Inferior parietal cortex (tissue), 1 donor: ENCODE measurements around the gene KPNB1.
"Not testable (repeated sequence)": the region's sequence is repeated elsewhere in the genome, so short reads cannot be mapped to it uniquely, and the experiment has no call there.

Experiments used
- DNase-seq: peaks from one replicate; pipeline ENCODE4 v3.0.0-alpha.2; 2016; ENCODE audit errors: extremely low spot score

Gene KPNB1

DNA sequence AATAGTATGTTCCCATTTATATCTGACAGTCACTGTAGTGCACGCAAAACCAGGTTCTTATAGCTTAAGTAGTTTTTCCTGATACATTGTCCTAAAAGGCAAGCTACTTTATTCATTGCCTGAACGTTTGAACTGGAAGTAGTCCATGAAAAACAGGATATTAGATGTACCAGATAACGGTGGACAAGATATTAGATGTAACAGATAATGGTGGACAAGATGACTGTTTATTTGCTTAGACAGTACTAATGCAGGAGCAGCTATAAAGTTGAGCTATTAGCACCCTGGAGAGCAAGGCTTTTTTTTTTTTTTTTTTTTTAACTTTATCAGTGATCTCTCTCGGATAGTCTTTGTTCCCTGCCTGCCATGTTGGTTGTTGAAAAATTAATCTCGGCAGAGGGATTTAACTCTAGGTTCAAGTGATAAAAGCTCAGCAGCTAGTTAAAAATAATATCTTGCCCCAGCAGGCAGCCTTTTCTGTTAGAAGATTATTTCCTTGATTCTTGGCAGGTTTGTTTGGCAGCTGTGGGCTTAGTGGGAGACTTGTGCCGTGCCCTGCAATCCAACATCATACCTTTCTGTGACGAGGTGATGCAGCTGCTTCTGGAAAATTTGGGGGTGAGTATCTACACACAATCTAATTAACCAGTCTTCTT, 26.9 kb downstream of the KPNB1 start:
- no peak for DNase-seq

DNA sequence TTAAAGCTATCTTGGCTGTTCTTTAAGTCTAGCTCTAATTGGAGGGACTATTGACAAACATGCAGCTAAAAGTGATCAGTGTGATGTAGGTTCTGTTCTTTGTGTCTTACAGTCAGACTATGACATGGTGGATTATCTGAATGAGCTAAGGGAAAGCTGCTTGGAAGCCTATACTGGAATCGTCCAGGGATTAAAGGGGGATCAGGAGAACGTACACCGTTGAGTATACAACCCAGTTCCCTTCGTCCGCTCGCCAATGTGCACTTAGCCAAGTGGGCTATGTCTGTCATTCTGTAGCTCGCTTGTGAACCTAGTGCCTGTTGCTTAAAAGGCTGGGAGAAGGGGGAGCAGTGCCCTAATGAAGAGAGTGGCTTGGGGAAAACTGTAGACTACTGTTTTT, 28.5 kb downstream of the KPNB1 start:
- no peak for DNase-seq

DNA sequence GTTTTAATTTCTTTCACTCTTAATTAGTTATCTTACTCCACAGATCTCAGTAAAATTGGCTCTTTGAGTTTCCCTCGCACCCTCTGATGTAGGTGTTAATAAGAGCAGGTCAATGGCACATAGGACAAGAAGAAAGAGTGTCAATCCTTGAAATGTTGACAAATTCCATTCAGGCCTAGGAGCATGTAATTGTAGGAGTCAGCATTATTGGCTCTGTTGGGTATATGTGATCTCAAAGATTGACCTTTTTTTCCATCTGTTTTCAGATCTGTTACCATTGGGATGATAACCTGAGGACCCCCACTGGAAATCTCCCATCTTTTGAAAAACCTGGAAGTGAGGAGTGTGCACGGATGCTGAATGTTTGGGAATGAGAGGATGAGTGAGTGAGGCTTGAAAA, 32.4 kb downstream of the KPNB1 start:
- DNase-seq: no peak

DNA sequence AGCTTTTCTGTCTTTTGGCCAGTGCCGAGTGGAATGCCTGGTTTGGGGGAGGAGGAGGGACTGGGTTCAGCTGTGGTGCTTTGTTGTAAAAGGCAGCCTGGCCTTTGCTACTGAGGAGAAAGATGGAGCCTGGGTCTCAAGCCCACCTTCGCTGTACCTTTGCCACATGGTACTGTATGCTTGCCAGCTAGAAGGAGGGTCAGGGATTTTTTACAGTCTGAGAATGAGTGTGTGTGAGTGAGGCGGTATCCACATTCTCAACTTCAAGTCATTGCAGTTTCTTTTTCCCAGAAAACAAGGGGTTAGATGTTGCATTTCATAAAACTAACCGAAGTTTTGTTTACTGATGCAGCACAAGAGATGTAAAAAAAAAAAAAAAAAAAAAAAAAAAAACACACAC, 33.0 kb downstream of the KPNB1 start:
- not testable (repeated sequence) for DNase-seq

DNA sequence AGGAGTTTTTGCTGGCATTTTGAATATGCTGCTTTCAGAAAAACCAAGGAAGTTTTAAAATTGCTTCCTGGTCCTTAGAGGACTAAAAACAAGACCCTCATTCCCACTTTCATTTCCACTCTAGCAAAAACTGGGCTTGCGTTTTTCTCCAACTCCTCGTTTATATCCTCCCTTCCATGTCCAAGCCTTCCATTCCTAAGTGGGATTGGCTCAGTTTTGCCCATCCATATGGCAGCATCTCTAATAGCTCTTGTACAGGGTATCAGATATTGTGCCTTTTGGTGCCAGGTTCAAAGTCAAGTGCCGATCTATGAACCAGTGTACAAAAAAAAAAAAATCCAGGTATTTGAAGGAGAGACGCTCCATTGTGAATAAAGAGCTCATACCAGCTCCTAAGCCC, 34.3 kb downstream of the KPNB1 start:
- no peak for DNase-seq

DNA sequence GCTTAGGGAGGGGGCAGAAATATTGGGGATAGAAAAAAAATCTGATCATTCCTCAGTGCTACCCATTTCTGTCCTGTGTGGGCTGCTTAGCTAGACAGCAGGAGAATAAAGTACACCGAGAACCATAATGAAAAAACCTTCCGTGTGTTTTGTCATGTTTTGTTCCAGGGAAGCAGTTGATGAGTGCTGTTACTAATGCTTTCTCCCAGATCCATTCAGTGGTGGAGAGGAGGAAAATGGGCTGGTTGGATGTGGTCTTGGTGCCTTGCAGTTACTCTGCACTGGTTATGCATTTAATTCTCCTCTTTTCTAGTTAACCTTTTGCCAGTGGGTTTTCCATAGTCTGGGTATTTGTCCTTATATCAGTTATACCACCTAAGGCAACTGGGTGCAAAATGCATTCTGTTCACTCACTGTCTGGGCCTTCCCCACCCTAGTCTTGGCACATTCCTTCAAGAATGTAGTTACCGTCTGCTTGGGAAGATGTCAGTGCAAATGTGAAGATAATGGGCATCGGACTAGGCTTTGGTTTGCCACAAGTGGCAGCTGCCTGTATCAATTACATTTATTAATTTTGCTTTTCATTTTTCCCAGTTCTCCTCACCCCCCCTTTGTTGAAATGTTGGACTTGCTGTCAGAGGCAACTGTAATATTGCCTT, 34.9 kb downstream of the KPNB1 start:
- DNase-seq: no peak

DNA sequence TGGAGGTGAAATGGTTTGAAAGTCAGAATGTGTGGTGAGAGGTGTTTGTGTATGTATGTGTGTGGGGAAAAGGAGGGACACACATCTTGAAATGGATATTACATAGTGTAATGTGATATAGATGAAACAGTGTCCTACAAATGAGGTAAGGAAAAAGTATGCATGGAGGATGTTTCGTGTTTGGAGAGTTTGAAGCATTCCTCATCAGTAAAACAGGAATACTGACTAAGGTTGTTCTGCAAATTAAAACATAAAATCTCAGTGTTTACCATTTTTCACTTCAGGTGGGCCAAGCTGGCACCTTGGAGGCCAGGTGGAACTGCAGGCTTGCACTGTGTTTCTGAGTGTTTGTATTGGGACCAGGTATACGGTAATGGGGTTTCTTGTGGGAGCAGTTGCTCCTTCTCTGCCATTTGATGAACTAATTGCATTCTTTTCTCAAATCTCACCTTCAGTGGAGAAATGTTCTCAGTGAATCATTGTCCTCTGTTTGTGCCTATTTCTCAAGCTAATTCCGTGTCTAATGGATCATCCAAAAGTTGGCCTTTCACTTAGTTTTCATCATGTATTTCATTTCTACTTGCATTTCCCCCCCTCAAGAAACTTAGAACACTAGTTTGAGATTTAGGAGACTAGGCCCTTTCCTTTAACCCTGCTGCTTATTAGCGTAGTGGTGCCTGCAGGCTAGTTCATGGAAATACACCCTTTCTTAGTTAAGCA, 36.0 kb downstream of the KPNB1 start:
- no peak for DNase-seq

DNA sequence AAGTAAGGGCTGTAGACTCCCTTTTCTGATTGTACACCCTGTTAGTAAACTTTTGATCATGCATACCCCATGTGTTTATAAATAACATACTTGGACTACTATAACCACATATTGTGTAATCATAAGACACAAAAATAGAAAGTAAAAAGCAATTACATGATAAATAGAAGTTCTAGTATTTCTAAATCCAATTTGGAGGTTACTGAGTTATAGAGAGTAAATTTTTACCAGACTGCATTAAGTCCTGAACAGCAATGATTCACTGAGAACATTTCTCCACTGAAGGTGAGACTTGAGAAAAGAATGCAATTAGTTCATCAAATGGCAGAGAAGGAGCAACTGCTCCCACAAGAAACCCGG, 36.5 kb downstream of the KPNB1 start:
- no peak for DNase-seq

DNA sequence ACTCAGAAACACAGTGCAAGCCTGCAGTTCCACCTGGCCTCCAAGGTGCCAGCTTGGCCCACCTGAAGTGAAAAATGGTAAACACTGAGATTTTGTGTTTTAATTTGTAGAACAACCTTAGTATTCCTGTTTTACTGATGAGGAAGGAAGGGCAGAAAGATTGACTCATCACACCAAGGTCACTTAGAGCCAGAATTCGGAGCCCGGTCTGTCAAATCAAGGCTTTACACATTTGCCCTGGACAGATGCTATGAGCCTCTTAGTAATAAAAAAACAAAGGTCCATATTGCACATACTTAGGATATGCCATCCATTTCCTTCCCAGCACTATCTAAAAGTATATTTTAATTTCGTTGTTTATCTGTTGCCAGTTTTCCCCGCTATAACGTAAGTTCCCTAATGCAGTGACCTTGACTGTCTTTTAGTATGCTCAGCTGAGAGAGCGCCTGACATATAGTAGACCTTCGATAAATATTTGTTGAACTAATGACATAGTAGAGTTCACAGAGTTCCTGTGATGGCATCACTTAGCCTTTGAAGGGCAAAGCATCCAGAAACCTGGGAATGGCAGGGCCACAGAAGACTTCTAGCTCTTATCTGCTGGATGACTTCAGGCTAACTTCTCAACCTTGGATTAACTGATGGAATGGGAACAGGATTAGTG, 37.1 kb downstream of the KPNB1 start:
- no peak for DNase-seq

DNA sequence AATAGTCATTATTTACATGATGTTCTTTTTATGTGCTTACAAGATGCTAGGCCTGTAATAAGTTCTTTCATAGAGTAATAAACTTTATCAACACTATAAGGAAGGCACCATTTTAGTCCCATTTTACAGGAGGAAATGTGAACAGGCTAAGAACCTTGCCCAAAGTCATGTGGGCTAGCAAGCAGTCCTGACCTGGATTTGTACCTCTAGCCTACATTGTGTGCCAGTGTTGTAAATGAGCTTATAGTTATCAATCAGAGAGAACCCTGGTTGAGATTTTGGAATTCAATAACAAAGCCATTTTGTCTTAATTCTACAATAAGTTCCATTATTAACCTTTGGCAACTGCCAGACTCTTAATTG, 37.6 kb downstream of the KPNB1 start:
- DNase-seq: no peak

DNA sequence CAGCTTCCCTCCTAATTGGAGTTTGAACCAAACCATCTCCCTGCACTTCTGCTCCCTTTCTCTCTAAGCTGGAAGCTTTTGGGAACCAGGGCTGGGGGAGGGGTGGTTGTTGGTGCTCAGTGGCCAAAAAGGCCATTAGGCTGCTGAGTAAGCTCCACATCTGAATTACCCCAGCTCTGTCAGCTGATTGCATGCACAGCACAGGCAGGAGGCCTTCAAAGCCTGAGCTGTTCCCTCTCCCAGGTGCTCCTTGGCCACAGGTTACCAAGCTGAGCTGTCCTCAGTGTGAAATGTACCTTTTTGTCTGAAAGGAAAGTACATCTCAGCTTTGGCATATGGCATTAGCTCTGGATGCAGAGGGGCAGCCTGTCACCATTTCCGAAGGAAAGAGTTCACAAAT, 38.0 kb downstream of the KPNB1 start:
- DNase-seq: no peak

DNA sequence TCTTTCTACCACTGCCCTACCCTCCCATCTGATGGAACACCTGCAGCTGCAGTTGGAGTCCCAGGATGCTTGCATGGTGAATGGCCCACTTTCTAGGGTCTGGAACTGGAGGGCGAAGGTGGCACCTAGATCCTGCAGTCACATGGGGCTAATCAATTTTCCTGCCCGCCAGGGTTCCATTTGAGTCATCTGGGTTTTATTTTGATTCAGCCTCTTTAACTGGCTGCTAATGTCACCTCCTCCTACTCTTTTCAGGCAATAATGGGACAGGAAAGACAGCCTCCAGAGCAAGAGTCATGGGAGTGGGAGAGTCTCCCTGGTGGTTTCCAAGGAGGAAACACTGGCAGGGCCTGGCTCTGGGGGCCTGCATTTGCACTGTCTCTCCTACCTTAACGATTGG, 40.4 kb downstream of the KPNB1 start:
- DNase-seq: no peak

DNA sequence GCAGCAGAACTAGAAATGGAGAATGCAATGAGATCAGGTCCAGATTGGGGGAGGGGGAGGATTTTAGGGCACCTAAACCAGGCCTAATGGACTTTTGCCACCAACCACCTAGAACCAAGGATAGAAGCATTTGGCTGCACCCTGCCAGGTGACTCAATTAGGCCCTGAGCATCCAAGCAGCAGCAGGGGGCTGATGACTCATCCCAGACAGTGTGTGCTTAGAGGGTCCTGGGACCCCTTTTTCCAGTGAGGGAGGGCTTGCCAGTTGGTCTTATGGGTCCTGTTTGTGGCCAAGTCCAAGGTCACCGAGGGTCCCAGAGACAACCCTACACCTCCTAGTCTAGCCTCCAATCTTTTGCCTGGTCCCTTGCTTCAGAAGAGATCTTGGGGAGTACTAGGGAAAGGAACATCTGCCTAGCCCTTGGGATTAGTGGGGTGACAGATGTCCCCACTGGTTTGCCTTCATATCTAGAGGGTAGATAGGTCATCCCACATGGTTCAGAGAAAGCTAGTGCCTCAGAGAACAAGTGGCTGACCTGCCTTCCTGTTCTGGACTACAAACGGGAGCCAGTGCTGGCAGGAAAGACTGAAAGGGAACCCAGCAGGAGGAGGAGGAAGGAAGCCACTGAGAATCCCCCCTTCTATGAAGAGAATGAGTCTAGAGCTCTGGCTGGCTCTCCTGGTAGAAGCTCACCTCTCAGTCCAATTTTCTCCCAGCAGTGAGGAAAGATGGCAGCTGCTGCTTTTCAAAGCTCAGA, 42.6 kb downstream of the KPNB1 start:
- DNase-seq: no peak

DNA sequence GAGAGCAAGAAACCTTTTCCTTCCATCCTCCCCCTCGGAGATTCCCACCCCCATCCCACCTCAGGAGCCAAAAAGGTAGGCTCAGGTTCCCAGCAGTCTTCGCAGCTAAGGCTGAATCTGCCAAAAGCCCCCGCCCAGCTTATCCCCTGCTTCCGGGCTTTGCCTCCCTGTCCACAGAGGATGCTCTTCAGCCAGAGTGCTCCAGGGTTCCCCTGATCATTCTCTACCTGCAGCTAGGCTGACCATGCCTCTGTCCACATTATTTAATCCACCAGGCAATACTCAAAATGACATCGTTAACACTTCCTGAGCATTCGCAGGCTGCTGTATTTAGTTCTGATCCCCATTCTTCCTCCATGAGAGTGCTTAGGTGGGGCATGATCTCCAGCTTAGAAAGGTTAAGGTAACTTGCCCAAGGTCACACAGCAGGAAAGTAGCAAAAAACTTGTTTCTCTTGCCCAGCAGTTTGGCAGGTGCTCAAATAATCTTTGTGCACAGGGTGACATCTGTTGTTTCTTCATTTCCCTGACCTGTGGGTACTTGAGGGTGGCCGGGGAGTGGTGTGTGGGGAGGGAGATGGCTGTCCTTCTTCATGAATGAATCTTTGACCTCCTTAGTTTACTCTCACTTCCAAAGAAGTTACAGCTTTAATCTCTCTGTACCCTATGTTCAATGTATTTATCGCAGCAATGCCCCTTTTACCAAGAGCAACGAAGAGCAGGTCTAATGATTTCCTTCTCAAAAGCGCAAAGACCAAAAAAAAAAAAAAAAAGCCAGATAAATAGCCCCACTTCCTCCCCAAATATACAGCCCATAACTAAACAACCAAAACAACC, 43.4 kb downstream of the KPNB1 start:
- DNase-seq: no peak

DNA sequence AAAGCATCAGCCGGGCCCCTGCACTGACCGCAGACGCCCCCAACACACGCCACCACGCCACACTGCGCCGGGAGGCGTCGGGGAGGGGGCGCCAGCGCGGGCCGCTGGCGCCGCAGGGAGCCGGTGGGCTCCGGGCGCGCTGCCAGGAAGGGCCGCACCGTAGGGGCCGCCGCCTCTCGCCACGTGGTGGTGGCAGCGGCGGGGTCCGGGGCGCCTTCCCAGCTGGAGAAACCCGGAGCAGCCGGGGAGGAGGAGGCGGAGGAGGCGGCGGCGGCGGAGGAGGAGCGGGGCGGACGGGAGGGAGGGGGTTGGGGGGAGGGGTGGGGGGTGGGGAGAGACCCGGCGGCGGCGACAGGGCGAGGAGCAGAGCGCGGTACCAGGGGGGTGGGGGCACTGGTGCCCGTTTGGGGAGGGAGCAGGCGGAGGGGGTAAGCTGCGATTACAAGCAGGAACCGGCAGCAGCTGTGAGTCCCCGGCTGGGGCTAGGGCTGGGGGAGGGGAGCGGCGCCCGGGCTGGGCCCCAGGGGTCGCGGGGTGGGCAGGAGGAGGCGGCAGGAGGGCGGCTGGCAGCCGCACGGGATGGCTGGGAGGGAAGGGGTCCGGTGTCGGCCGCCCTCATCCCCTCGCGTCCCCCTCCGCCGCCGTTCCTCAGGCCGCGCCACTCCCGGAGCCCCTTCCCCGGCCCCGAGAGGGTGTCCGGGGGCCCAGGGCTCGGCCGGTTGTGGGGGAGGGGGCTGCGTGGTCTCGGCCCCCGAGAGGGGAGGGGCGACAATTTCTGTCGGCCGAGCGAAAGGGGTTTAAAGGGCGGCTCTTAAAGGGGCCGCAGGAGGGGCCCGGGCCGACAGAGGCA, 44.2 kb downstream of the KPNB1 start, which contains the start of gene TBKBP1:
TBKBP1 (plus strand) TSS at position 431 of the 850 bp plus-strand sequence. CDS start 1,952 bp downstream, outside the sequence.
- DNase-seq: no peak

DNA sequence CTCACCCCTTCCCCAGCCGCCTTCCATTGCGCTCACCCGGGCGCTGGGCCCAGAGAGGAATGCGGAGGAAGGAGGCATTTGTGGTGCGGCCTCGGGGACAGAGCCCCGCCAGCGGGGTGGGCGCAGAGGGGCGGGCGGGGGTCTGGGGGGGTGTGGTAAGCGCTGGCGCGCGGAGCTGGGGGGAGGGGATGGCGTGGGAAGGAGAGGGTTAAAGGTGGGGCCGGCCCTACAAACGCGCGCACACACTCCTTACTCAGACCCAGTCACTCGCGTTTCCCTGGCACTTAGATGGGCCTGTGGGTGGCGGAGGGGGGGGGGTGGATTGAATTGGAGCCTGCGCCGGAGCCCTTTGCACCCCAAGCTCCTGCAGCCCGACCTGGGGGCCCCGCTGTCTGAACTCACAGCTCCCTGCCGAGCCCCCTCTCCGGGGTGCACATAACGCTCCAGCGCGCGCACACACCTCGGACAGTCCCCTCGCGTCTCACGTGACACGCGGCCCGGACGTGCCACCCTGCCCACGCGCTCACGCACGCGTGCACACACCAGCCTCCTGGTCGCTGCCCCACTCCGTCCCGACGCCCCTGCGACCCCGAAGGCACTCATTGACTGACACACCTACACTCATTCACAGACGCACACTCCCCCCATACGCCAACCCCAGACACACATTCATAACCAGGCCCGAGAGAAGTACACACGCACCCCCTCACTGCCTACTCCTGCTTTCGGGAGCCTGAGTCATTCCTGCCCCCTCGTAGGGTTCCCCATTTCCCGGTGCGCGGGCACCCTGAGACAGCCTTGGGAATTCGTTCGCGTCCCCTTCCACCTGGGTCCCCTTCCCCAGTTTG, 45.1 kb downstream of the KPNB1 start:
- DNase-seq: no peak

DNA sequence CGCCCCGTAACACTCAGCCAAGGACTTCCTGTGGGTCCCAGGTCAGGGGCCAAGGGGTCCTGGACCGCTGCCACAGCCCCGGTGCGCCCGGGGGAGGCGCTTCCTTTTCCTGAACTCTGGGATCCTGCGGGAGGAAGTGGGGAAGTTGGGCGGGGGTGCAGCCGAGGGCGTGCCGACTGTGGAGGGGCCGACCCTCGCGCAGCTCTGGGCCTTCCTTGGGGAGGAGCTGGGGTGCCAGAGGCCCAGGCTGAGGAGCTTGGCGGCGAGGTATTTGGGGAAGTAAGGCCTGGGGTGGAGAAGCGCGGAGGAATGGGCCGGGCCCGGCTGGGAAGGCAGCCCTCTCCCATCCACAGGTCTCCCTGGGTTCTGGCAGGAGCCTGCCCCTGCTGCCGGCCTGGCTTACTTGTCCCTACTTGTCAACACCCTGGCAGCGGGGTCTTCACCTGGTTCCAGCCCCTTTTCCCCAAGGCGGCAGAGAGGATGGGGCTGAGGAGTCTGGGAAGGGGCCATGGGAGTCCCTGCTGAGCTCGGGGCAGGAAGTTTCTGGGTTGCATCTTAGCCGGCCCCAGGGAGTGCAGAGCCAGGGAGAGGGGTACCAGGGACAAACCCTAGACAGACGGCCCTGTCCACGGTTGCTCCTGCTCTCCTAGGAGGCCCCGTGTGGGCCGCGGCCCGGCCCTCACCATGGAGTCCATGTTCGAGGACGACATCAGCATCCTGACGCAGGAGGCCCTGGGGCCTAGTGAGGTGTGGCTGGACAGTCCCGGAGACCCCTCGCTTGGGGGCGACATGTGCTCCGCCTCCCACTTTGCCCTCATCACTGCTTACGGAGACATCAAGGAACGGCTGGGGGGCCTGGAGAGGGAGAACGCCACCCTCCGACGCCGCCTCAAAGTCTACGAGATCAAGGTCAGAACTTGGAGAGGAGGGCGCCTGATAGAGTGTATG, 46.0 kb downstream of the KPNB1 start:
- DNase-seq: no peak
